Chondrocyte (in vitro differentiated cells): ENCODE measurements around the gene SEM1. TPM values are rescaled to one million over a fixed set of nuclear protein-coding genes. Genes with fewer than 3 reads are reported as not detected.
"Not testable (repeated sequence)": the region's sequence is repeated elsewhere in the genome, so short reads cannot be mapped to it uniquely, and the experiment has no call there.

Source experiments
- DNase-seq: peaks from one replicate; pipeline ENCODE4 v3.0.0; 2021; ENCODE audit warnings: mixed read lengths, low spot score
- H3K27ac Mint-ChIP-seq: one replicate; pipeline ENCODE4 v1.8.0; 2021; ENCODE audit warnings: mild to moderate bottlenecking, moderate library complexity, mixed read lengths; ENCODE audit not compliant: unreplicated experiment
- H3K27me3 Mint-ChIP-seq: 2 replicates; pipeline ENCODE4 v1.8.0; 2021; ENCODE audit warnings: low read depth, mixed read lengths
- H3K36me3 Mint-ChIP-seq: 2 replicates; pipeline ENCODE4 v1.8.0; 2021; ENCODE audit warnings: low read depth, mixed read lengths
- H3K4me1 Mint-ChIP-seq: 2 replicates; pipeline ENCODE4 v1.8.0; 2021; ENCODE audit warnings: low read depth, mild to moderate bottlenecking, mixed read lengths
- H3K4me3 Mint-ChIP-seq: one replicate; pipeline ENCODE4 v1.8.0; 2021; ENCODE audit warnings: mild to moderate bottlenecking, moderate library complexity, mixed read lengths; ENCODE audit not compliant: unreplicated experiment
- H3K9me3 Mint-ChIP-seq: 2 replicates; pipeline ENCODE4 v1.8.0; 2021; ENCODE audit warnings: low read depth, mixed read lengths
- long read RNA-seq: library from polyadenylated mRNA; stranded (forward); transcript quantifications from one replicate; pipeline ENCODE4 v2.0.0, GENCODE V29; 2021
- total RNA-seq: library from RNA; stranded (reverse); gene quantifications from 3 replicates; pipeline ENCODE4 v1.2.1, GENCODE V29; 2021
- TF ChIP-seq, protein P1 (sequence below): fragments of 200-600 bp; sonication (generic); IDR thresholded peaks from 2 replicates; pipeline ENCODE4 v1.5.0; 2021; ENCODE audit warnings: antibody characterized with exemption, mild to moderate bottlenecking, moderate library complexity

Gene SEM1
- total RNA-seq = 33.3 to 58.8 TPM (median 35.9 TPM) in 3 replicates
- long read RNA-seq, transcript SEM1-201 (3 exons, 1,314 nt) = major isoform, 133 of 141 reads
- long read RNA-seq, partial matches to known transcripts = 1 of 141 reads
- long read RNA-seq, other reads (novel, unspliced or antisense) = 5 of 141 reads

GRCh38 chr7:96709381-96710228, at the start of gene SEM1:
SEM1 (minus strand) TSS chr7:96709846; CDS start chr7:96709763, 83 bp downstream.
- peak; percentile 88 for DNase-seq
- Mint-ChIP-seq H3K27ac (peak within 1 kb of the TSS; percentile 99), H3K4me1 (peaks cover 34% of the 10 kb centered on the region), H3K9me3 (peaks cover 5% of the 10 kb centered on the region), H3K36me3 (no peaks in the 10 kb centered on the region), H3K27me3 (peaks cover 3% of the 10 kb centered on the region), H3K4me3 (peak within 1 kb of the TSS; percentile 93)
- TF ChIP-seq, protein P1, sequence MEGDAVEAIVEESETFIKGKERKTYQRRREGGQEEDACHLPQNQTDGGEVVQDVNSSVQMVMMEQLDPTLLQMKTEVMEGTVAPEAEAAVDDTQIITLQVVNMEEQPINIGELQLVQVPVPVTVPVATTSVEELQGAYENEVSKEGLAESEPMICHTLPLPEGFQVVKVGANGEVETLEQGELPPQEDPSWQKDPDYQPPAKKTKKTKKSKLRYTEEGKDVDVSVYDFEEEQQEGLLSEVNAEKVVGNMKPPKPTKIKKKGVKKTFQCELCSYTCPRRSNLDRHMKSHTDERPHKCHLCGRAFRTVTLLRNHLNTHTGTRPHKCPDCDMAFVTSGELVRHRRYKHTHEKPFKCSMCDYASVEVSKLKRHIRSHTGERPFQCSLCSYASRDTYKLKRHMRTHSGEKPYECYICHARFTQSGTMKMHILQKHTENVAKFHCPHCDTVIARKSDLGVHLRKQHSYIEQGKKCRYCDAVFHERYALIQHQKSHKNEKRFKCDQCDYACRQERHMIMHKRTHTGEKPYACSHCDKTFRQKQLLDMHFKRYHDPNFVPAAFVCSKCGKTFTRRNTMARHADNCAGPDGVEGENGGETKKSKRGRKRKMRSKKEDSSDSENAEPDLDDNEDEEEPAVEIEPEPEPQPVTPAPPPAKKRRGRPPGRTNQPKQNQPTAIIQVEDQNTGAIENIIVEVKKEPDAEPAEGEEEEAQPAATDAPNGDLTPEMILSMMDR = peak; percentile 23

GRCh38 chr7:96757880-96758279, 48.2 kb upstream of the SEM1 start:
- H3K9me3 Mint-ChIP-seq = peaks cover 17% of the 10 kb centered on the region
- not testable (repeated sequence) for H3K27ac Mint-ChIP-seq, DNase-seq, H3K4me1 Mint-ChIP-seq, H3K27me3 Mint-ChIP-seq, H3K4me3 Mint-ChIP-seq, H3K36me3 Mint-ChIP-seq

DNA sequence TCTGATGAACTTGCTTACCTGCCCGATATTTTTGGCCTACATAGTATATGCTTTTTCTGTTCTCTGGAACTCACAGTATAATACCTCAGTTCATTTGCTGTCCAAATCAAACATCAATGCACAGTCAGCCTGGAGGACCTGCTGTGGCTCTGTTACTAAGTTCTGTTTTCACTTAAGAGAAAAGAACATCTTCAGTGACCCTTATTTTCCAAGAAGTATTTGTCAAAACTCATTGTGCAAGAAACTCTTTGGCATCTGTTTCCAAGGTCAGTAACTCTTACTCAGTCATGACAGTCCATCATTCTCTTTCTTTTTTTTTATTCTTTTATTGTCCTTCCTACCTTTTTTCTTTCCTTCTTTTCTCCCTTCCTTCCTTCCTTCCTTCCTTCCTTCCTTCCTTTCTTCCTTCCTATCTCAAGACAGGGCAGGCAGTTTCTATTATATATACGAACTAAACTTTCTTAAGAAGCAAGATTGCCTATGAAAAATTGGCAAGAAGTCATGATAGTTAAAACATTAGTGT, 37.8 kb upstream of the SEM1 start:
- H3K36me3 Mint-ChIP-seq = peaks cover 1% of the 10 kb centered on the region
- H3K9me3 Mint-ChIP-seq = peaks cover 8% of the 10 kb centered on the region
- no peak overlapping the region for H3K27ac Mint-ChIP-seq
- no peaks in the 10 kb centered on the region for H3K4me1 Mint-ChIP-seq
- DNase-seq = no peak
- H3K4me3 Mint-ChIP-seq = no peak overlapping the region
- TF ChIP-seq, protein P1 = no peak
- peaks cover 16% of the 10 kb centered on the region for H3K27me3 Mint-ChIP-seq

DNA sequence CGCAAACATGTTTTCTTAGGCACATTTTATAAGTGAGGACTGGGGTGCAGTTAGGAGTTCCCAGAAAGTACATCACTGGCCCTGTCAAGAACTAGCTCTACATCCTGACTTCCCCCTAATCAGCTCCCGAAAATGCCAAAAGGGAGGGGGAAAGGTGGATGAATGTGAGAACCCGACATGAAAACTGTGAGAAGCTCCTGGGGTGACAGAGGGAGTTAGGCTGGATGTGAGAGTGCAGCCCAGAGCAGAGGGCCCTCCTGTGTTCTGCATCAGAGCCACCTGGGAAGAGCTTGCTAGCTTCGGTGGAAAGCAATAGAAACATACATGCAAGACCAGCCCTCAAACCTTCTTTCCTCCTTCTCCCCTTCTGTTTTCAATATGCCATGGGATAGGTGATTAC, 30.5 kb upstream of the SEM1 start:
- Mint-ChIP-seq H3K27ac (no peak overlapping the region), H3K36me3 (no peaks in the 10 kb centered on the region), H3K9me3 (no peaks in the 10 kb centered on the region), H3K27me3 (peaks cover 28% of the 10 kb centered on the region), H3K4me3 (no peak overlapping the region), H3K4me1 (no peaks in the 10 kb centered on the region)
- no peak for DNase-seq
- TF ChIP-seq, protein P1 = no peak

DNA sequence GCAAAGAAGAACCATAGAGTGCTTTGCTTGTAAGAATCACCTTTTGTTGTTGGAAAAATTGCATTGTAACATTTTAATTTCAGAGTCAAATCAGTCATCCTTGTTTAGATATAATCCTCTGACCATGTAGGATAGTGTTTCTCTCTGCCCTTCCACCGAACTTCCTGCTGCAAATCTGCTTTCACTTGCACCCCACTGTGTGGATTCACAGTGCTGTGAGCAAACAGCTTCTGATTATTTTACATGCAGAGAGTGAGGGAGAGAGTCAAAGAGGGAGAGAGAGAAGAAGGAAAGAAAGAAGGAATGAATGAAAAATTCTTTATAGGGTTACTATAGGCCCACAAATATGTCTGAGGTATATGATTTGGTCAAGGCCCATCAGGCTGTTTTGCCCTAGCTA, 30.0 kb upstream of the SEM1 start:
- TF ChIP-seq, protein P1 = no peak
- Mint-ChIP-seq H3K4me1 (no peaks in the 10 kb centered on the region), H3K27ac (no peak overlapping the region), H3K27me3 (peaks cover 28% of the 10 kb centered on the region), H3K4me3 (no peak overlapping the region), H3K9me3 (no peaks in the 10 kb centered on the region), H3K36me3 (no peaks in the 10 kb centered on the region)
- DNase-seq = no peak
